Measurements from ENCODE around the gene CCDC15. TPM values are rescaled to one million over a fixed set of nuclear protein-coding genes. Genes with fewer than 3 reads are reported as not detected.
A peak's percentile ranks its signal among the peaks of the same experiment; 100 is the strongest.

The CCDC15 gene
- total RNA-seq, 1 donor from 2014 or later: 3.2 TPM

- Mint-ChIP-seq H3K4me3 (peak overlapping the region; percentile 88), H3K27me3 (peaks cover 69% of the 10 kb centered on the region), H3K36me3 (no peaks in the 10 kb centered on the region), H3K27ac (no peak overlapping the region), H3K4me1 (ENCODE audit: unreplicated experiment) (no peaks in the 10 kb centered on the region), H3K9me3 (no peaks in the 10 kb centered on the region)
- no peak for TF ChIP-seq CTCF (conservative IDR thresholded peaks at IDR 0.05)
- no peak for DNase-seq (ENCODE audit: extremely low spot score, unreplicated experiment)
Measured at GRCh38 chr11:125062218-125062930, 108.4 kb downstream of the CCDC15 start.

- Mint-ChIP-seq H3K4me1 (ENCODE audit: unreplicated experiment) (no peaks in the 10 kb centered on the region), H3K9me3 (no peaks in the 10 kb centered on the region), H3K36me3 (no peaks in the 10 kb centered on the region), H3K27me3 (peaks cover 74% of the 10 kb centered on the region), H3K27ac (no peak within 1 kb of the TSS), H3K4me3 (peak within 1 kb of the TSS; percentile 88)
- DNase-seq (ENCODE audit: extremely low spot score, unreplicated experiment): peak; percentile 70
- peak; percentile 53 for TF ChIP-seq CTCF (conservative IDR thresholded peaks at IDR 0.05)
Measured at GRCh38 chr11:125062931-125063428, 109.0 kb downstream of the CCDC15 start, which contains the start of gene SLC37A2. SLC37A2 (plus strand) TSS chr11:125063305; CDS start chr11:125063368, 63 bp downstream.

- Mint-ChIP-seq H3K4me3 (peak overlapping the region; percentile 69), H3K27me3 (peaks cover 77% of the 10 kb centered on the region), H3K27ac (no peak overlapping the region), H3K9me3 (no peaks in the 10 kb centered on the region), H3K4me1 (ENCODE audit: unreplicated experiment) (no peaks in the 10 kb centered on the region), H3K36me3 (no peaks in the 10 kb centered on the region)
- no peak for TF ChIP-seq CTCF (conservative IDR thresholded peaks at IDR 0.05)
- DNase-seq (ENCODE audit: extremely low spot score, unreplicated experiment): peak; percentile 63
Measured at GRCh38 chr11:125063429-125064043, 109.5 kb downstream of the CCDC15 start.

GRCh38 chr11:125064070-125064469 lies 110.1 kb downstream of the CCDC15 start:
- H3K4me3 Mint-ChIP-seq: peak overlapping the region; percentile 69
- no peak for TF ChIP-seq CTCF (conservative IDR thresholded peaks at IDR 0.05)
- DNase-seq (ENCODE audit: extremely low spot score, unreplicated experiment): no peak
- H3K27me3 Mint-ChIP-seq: peaks cover 77% of the 10 kb centered on the region
- no peaks in the 10 kb centered on the region for H3K4me1 Mint-ChIP-seq (ENCODE audit: unreplicated experiment)
- no peaks in the 10 kb centered on the region for H3K36me3 Mint-ChIP-seq
- H3K9me3 Mint-ChIP-seq: no peaks in the 10 kb centered on the region
- no peak overlapping the region for H3K27ac Mint-ChIP-seq

GRCh38 chr11:125068368-125068767 lies 114.4 kb downstream of the CCDC15 start:
- Mint-ChIP-seq H3K4me3 (no peak overlapping the region), H3K9me3 (no peaks in the 10 kb centered on the region), H3K36me3 (no peaks in the 10 kb centered on the region)

More at GRCh38 chr11:125068368-125068767, 114.4 kb downstream of the CCDC15 start:
- peaks cover 16% of the 10 kb centered on the region for H3K4me1 Mint-ChIP-seq (ENCODE audit: unreplicated experiment)
- no peak for TF ChIP-seq CTCF (conservative IDR thresholded peaks at IDR 0.05)
- DNase-seq (ENCODE audit: extremely low spot score, unreplicated experiment): no peak
- H3K27me3 Mint-ChIP-seq: peaks cover 51% of the 10 kb centered on the region
- H3K27ac Mint-ChIP-seq: no peak overlapping the region

All from type B pancreatic cell (in vitro differentiated cells).